OCI-LY3 (cell line): Measurements from ENCODE around the gene PPIL1.

ENCODE experiments used
- H2AFZ ChIP-seq: fragments of 200-600, 300-600 bp; shearing (Covaris generic); 2 replicates; pipeline ENCODE4 v1.6.0; 2014; ENCODE audit warnings: antibody characterized with exemption, low read depth, low read length
- H3K27ac ChIP-seq: fragments of 200-600, 300-600 bp; sonication (generic); 2 replicates; pipeline ENCODE4 v1.5.1; 2014; ENCODE audit warnings: mild to moderate bottlenecking, low read length, moderate library complexity, mixed read lengths
- H3K27me3 ChIP-seq: fragments of 200-600, 300-600 bp; sonication (generic); 2 replicates; pipeline ENCODE4 v1.6.1; 2014; ENCODE audit warnings: low read depth, low read length, mixed read lengths
- H3K36me3 ChIP-seq: fragments of 200-600, 300-600 bp; sonication (generic); replicated peaks from 2 replicates; pipeline ENCODE3; 2014; ENCODE audit warnings: low read depth, low read length, mixed read lengths
- H3K4me1 ChIP-seq: fragments of 300-600, 200-600 bp; sonication (generic); 2 replicates; pipeline ENCODE4 v1.6.1; 2014; ENCODE audit warnings: low read length, mixed read lengths
- H3K4me2 ChIP-seq: fragments of 200-600, 300-600 bp; sonication (generic); 2 replicates; pipeline ENCODE4 v1.6.1; 2014; ENCODE audit warnings: low read length, mixed read lengths
- H3K4me3 ChIP-seq: fragments of 300-600, 200-600 bp; sonication (generic); 2 replicates; pipeline ENCODE4 v1.5.1; 2014; ENCODE audit warnings: antibody characterized with exemption, mild to moderate bottlenecking, low read length, moderate library complexity
- H3K79me2 ChIP-seq: fragments of 300-600, 200-600 bp; shearing (Covaris generic); 2 replicates; pipeline ENCODE4 v1.6.1; 2014; ENCODE audit warnings: mild to moderate bottlenecking, low read length, mixed read lengths
- H3K9ac ChIP-seq: fragments of 300-600, 200-600 bp; shearing (Covaris generic); 2 replicates; pipeline ENCODE4 v1.6.0; 2014; ENCODE audit warnings: mild to moderate bottlenecking, low read length, moderate library complexity
- H3K9me3 ChIP-seq: fragments of 200-600, 300-600 bp; shearing (Covaris generic); 2 replicates; pipeline ENCODE4 v1.6.1; 2014; ENCODE audit warnings: low read length, mixed read lengths; ENCODE audit not compliant: insufficient read depth
- H4K20me1 ChIP-seq: fragments of 200-600, 300-600 bp; sonication (generic); 2 replicates; pipeline ENCODE4 v1.6.1; 2016; ENCODE audit warnings: low read length, mixed read lengths; ENCODE audit not compliant: insufficient read depth
- CTCF ChIP-seq: fragments of 200-600, 300-600 bp; sonication (generic); IDR thresholded peaks from 2 replicates; pipeline ENCODE4 v1.5.1; 2014; ENCODE audit warnings: antibody characterized with exemption, low read length, low read depth
- EZH2phosphoT487 ChIP-seq: fragments of 200-600 bp; shearing (Covaris generic); IDR thresholded peaks from 2 replicates; pipeline ENCODE4 v1.6.1; 2018; ENCODE audit warnings: antibody characterized with exemption, mixed run types, low read depth

The PPIL1 gene

DNA sequence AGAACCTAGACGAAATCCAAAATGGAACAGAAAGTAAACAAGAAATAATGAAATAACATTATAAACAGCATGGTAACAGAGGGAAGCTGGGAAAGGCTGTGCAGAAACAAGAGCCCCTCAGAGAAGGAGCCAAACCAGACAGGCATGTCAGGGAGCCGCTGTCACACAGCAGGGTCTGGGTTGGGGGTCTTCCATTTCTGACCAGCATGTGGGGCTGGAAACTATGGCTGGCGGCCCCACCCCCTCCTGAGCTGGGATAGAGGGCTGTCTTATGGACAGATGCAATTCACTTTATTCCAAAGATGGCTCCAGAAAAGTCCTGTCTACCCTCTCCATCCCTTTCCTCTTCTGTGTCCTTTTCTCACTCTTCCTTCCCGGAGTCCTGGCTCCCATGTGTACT, 38.5 kb upstream of the PPIL1 start:
- Histone ChIP-seq H3K79me2 (no peaks in the 10 kb centered on the region), H2AFZ (no peak overlapping the region), H3K4me3 (no peak overlapping the region), H4K20me1 (no peaks in the 10 kb centered on the region), H3K4me1 (no peaks in the 10 kb centered on the region), H3K9me3 (no peaks in the 10 kb centered on the region), H3K4me2 (no peak overlapping the region), H3K27me3 (no peaks in the 10 kb centered on the region), H3K9ac (no peak overlapping the region), H3K27ac (no peak overlapping the region), H3K36me3 (peaks cover 5% of the 10 kb centered on the region)
- TF ChIP-seq CTCF (no peak), EZH2phosphoT487 (no peak)

- Histone ChIP-seq H4K20me1 (no peaks in the 10 kb centered on the region), H3K36me3 (peaks cover 5% of the 10 kb centered on the region), H3K4me1 (no peaks in the 10 kb centered on the region), H3K27me3 (no peaks in the 10 kb centered on the region), H3K4me3 (no peak overlapping the region), H3K79me2 (no peaks in the 10 kb centered on the region), H3K9me3 (no peaks in the 10 kb centered on the region), H2AFZ (no peak overlapping the region), H3K9ac (no peak overlapping the region), H3K27ac (no peak overlapping the region), H3K4me2 (no peak overlapping the region)
- TF ChIP-seq CTCF: no peak
- no peak for TF ChIP-seq EZH2phosphoT487
These were observed 38.0 kb upstream of the PPIL1 start for GRCh38 chr6:36912586-36912985.

- no peaks in the 10 kb centered on the region for H3K27me3 ChIP-seq
- H3K4me3 ChIP-seq: no peak overlapping the region
- H2AFZ ChIP-seq: no peak overlapping the region
- H3K4me2 ChIP-seq: no peak overlapping the region
- peaks cover 5% of the 10 kb centered on the region for H3K36me3 ChIP-seq
- no peak overlapping the region for H3K9ac ChIP-seq
- no peaks in the 10 kb centered on the region for H3K9me3 ChIP-seq
- no peaks in the 10 kb centered on the region for H3K79me2 ChIP-seq
- H4K20me1 ChIP-seq: no peaks in the 10 kb centered on the region
- TF ChIP-seq EZH2phosphoT487 (no peak), CTCF (no peak)
- no peaks in the 10 kb centered on the region for H3K4me1 ChIP-seq
- no peak overlapping the region for H3K27ac ChIP-seq
These were observed 37.4 kb upstream of the PPIL1 start for GRCh38 chr6:36912030-36912454.

DNA sequence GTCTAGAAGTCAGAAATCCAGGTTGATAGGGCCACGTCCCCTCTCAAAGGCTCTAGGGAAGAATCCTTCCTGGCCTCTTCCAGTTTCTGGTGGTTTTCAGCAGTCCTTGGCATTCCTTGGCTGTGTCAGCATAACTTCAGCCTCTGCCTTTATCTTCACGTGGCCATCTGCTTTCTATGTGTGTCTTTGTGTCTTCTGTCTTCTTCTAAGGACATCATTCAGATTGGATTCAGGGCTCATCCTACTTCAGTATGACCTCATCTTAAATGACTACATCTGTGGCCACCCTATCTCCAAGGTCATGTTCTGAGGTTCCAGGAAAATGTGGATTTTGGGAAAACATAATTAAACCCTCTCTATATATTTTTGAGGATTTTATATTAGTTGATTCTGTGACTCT, 34.1 kb upstream of the PPIL1 start:
- H3K4me1 ChIP-seq: no peaks in the 10 kb centered on the region

More for the DNA sequence above, 34.1 kb upstream of the PPIL1 start:
- TF ChIP-seq CTCF (no peak), EZH2phosphoT487 (no peak)
- Histone ChIP-seq H3K27ac (no peak overlapping the region), H2AFZ (no peak overlapping the region), H3K36me3 (peaks cover 11% of the 10 kb centered on the region), H3K4me2 (no peak overlapping the region), H3K27me3 (no peaks in the 10 kb centered on the region), H3K79me2 (no peaks in the 10 kb centered on the region), H3K4me3 (no peak overlapping the region), H3K9ac (no peak overlapping the region), H4K20me1 (no peaks in the 10 kb centered on the region), H3K9me3 (no peaks in the 10 kb centered on the region)
